GM12878 (cell line): ENCODE data around the gene FAM229A.

ENCODE experiments used
- CTCF ChIP-seq, 3 experiments: IDR thresholded peaks in 2 of 3; conservative IDR thresholded peaks in 1 of 3; 2 replicates each; pipeline ENCODE4 v1.5.1; 2011; ENCODE audit warnings: low read depth in 3 of 3, low read length in 3 of 3, mild to moderate bottlenecking in 3 of 3, control low read depth in 2 of 3, moderate library complexity in 2 of 3, inconsistent platforms in 1 of 3, mixed read lengths in 1 of 3; ENCODE audit not compliant: control insufficient read depth in 2 of 3, insufficient read depth in 1 of 3; ENCODE audit errors: extremely low read depth in 1 of 3
- MEF2B ChIP-seq: fragments of 450-650 bp; IDR thresholded peaks from 2 replicates; pipeline ENCODE4 v1.6.1; 2018; ENCODE audit warnings: mild to moderate bottlenecking, moderate library complexity; ENCODE audit not compliant: partially characterized antibody, poor library complexity, severe bottlenecking
- MYC ChIP-seq: IDR thresholded peaks from 2 replicates; pipeline ENCODE4 v1.6.1; 2011; ENCODE audit warnings: mild to moderate bottlenecking, low read length, moderate library complexity, inconsistent platforms; ENCODE audit not compliant: insufficient read depth, insufficient replicate concordance, insufficient read length, severe bottlenecking
- NFIC ChIP-seq: IDR thresholded peaks from 2 replicates; pipeline ENCODE4 v1.6.1; 2012; ENCODE audit warnings: low read depth, mild to moderate bottlenecking, inconsistent platforms, low read length, moderate library complexity
- POLR2A ChIP-seq: IDR thresholded peaks from 2 replicates; pipeline ENCODE4 v1.6.1; 2011; ENCODE audit warnings: low read depth, mild to moderate bottlenecking, low read length
- REST ChIP-seq: IDR thresholded peaks from 2 replicates; pipeline ENCODE4 v1.6.1; 2012; ENCODE audit warnings: mild to moderate bottlenecking, low read depth, low read length
- USF2 ChIP-seq: IDR thresholded peaks from 2 replicates; pipeline ENCODE4 v1.6.1; 2011; ENCODE audit warnings: low read depth, low read length, improper control_type of control experiment, borderline replicate concordance

GRCh38 chr1:32352831-32353383 lies 9.4 kb downstream of the FAM229A start:
- TF ChIP-seq CTCF (IDR thresholded peaks at IDR 0.05 in 2 of 3, conservative IDR thresholded peaks at IDR 0.05 in 1 of 3; ENCODE audit: control insufficient read depth in 2 of 3, extremely low read depth in 1 of 3, insufficient read depth in 1 of 3, low read depth in 3 of 3, low read length in 3 of 3) (no peak), MEF2B (no peak), POLR2A (no peak), MYC (no peak), USF2 (no peak), NFIC (no peak), REST (no peak)
